Subcutaneous adipose tissue (tissue), 4 donors: ENCODE measurements around the gene ARHGAP28. TPM values are rescaled to one million over a fixed set of nuclear protein-coding genes. Genes with fewer than 3 reads are reported as not detected.

Experiments
- total RNA-seq, 4 donors: library from RNA; depleted of rRNA; stranded (reverse); fragments of >200 nt; gene quantifications; one replicate each; pipeline ENCODE4 v1.1.0, GENCODE V29; 2016
- TF ChIP-seq, protein P1 (sequence below): fragments of 450-650 bp; IDR thresholded peaks from one replicate; pipeline ENCODE4 v1.5.1; 2016; ENCODE audit warnings: low read depth, mild to moderate bottlenecking, control low read depth, antibody characterized with exemption, moderate library complexity

ARHGAP28 gene
- total RNA-seq, 4 donors from 2014 or later: 8.0 to 15.3 (median 9.3) TPM

DNA sequence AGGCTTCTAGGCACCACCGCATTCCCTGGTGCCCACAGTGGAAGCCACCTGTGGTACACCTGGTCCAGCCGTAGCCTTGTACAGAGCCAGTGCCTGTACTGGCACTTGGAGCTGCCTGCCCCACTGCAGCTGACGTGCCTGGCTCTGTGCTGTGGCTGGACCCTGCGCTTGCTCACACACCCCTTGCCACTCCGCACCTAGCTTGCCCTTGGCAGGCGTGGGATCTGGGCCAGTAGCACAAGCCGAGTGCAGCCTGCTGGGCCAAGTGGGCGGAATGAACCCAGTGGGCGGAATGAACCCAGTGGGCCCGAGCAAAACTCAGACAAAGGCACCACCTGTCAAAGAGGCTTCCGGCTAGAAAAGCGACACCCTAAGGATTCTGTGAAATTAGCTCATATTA lies 126.3 kb downstream of the ARHGAP28 start:
- TF ChIP-seq, protein P1, sequence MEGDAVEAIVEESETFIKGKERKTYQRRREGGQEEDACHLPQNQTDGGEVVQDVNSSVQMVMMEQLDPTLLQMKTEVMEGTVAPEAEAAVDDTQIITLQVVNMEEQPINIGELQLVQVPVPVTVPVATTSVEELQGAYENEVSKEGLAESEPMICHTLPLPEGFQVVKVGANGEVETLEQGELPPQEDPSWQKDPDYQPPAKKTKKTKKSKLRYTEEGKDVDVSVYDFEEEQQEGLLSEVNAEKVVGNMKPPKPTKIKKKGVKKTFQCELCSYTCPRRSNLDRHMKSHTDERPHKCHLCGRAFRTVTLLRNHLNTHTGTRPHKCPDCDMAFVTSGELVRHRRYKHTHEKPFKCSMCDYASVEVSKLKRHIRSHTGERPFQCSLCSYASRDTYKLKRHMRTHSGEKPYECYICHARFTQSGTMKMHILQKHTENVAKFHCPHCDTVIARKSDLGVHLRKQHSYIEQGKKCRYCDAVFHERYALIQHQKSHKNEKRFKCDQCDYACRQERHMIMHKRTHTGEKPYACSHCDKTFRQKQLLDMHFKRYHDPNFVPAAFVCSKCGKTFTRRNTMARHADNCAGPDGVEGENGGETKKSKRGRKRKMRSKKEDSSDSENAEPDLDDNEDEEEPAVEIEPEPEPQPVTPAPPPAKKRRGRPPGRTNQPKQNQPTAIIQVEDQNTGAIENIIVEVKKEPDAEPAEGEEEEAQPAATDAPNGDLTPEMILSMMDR: no peak

DNA sequence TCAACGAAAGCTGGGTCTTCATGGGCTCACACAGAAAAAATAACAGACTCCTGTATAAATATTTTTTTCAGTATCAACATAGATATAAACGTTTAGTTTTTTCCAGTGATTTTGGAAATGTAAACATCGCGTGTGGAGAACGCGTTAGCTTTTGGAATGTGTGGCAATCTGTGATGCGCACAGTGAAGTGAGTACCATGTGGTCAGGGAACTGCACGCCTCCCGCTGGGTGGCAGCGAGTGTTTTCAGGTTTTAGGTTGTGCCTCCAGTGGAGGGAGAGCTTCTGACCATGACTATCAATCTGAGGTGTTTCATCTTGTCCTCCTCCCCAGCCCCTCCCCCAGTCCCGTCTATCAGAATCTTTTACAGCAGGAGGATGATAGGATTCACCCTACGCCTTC lies 127.8 kb downstream of the ARHGAP28 start:
- TF ChIP-seq, protein P1: no peak

DNA sequence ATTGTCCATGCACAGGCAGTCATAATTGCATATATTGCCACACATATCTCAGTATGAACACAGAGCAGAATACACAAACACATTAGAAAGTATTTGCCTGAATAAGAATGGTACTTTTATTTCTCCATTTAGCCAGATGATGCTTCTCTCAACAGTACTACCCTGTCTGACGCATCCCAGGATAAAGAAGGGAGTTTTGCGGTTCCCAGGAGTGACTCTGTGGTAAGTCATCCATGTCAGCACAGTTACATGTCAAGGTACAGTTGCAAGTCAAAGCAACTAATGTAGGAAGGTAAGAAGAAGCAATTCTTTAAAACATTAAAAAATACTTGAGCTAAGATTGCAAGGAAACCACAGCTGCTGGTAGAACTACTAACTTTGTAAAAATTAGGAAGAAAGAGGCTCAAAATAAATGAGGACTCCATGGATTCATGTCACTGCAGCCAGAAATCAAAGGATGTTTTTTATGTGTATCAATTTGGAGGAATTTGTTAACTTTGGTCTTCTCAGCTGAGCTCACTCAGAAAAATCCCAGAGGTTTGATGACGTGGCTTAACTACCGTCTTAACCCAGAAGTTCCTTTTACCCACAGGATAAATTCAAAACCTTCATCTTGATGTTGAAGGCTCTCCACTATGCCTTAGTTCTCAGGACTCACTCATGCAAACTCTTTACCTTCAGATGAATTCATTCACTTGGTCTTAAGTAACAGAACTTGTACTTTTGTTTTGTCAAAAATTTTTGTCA lies 130.3 kb downstream of the ARHGAP28 start:
- TF ChIP-seq, protein P1: no peak

DNA sequence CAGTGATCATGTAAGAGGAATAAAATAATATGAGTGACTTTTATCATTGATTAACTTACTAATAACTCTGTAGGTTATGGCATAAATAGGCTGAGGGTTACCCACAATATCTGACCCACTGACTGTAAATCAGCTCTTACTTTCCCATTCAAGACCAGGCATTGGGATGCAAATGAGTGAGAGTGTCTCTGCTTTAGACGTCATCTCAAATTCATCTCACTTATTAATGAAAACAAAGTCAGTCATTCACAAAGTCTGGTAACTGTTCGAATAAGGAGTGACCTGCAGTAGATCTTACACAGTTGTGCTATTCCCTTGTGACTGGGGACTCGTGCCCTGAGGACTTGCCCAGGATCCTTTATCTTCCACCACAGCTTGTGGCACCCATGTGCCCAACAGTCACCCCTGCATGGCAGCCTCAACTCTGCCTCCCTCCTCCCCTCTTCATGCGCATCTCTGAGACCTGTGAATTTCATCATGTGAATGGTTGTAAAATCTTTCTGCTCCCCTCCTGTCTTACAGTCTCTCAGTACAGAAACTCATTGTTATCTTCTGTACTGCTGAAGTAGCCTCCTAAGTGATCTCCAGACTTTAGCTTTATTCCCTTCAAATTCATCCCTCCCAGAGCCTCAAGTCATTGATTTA lies 131.4 kb downstream of the ARHGAP28 start:
- TF ChIP-seq, protein P1: no peak

DNA sequence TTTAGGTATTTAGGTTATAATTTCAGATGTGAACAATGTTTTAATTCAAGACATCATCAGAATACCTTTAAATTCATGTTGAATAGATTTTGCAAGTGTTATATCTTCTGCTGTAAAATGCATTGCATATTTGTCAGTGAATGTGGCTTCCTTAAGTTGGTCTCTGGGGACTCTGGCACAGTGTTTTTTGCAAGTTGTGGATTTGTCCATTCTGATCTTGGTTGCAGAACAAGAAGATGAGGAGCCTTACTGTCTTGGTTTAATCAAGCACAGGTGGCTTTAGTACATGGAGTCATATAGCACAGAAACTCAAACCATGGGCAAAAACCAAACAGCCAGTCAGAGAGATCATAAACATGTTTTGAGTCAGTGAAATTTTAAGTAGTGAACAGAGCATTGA lies 135.7 kb downstream of the ARHGAP28 start:
- TF ChIP-seq, protein P1: no peak

DNA sequence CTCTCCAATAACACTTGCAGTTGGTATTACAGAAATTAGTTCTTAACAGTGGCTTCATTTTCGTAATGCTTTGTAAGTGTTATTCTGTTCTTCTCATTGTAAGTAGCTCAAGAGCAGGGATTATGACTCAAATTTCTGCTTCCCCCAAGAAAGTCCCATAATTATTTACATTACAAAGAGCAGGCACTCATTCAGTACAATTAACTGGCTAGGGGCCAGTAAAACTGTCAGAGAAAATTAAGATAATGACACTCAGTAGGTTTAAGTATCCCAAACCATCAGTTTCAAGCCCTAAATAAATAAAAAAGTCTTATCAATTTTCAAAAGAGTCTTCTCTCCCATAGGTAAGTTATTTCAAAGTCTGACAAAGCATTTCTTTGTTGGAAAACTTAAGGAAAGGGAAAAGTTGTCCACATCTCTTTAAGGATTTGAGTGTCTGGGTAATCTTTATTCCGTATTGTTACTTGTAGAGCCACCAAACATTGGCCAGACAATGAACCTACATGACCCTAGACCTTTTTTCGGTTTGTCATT lies 137.1 kb downstream of the ARHGAP28 start:
- TF ChIP-seq, protein P1: no peak

DNA sequence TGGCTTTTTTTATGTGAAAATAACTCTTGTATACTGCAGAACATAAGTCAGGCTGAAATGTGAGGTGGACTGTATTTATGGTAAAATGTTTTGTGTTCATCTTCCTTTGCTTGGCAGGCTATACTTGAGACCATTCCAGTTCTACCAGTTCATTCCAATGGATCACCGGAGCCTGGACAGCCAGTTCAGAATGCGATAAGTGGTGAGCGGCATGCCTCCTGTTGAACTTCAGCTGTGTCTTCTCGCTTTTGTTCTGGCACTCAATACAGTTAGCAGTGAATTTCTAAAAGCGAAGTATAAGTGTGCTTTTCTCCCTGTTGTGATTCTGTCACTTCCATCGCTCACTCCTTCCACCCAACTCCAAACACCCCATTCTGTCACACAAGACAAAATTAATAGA lies 138.5 kb downstream of the ARHGAP28 start:
- TF ChIP-seq, protein P1: no peak
